GM19239 (cell line): Measurements from ENCODE around the gene MXD3.
"Not testable (repeated sequence)": the region's sequence is repeated elsewhere in the genome, so short reads cannot be mapped to it uniquely, and the experiment has no call there.

Experiments
- DNase-seq: peaks from one replicate; pipeline ENCODE4 v3.0.0; 2011; ENCODE audit warnings: low spot score; ENCODE audit not compliant: insufficient read length
- FAIRE-seq: peaks from 2 replicates; lab custom pipeline; 2011; peaks lifted over from hg19 to GRCh38; lab: Jason Lieb, UNC

MXD3 gene

GRCh38 chr5:177344891-177345290, 33.2 kb upstream of the MXD3 start:
- DNase-seq (no peak), FAIRE-seq (no peak)

GRCh38 chr5:177343777-177344176, 32.1 kb upstream of the MXD3 start:
- DNase-seq (no peak), FAIRE-seq (no peak)

GRCh38 chr5:177343000-177343399, 31.3 kb upstream of the MXD3 start:
- FAIRE-seq: not testable (repeated sequence)

GRCh38 chr5:177339107-177339638, 27.5 kb upstream of the MXD3 start:
- no peak for DNase-seq
- no peak for FAIRE-seq

More at GRCh38 chr5:177343000-177343399, 31.3 kb upstream of the MXD3 start:
- DNase-seq: not testable (repeated sequence)

GRCh38 chr5:177338251-177339106, 26.8 kb upstream of the MXD3 start:
- DNase-seq: no peak
- FAIRE-seq: no peak

GRCh38 chr5:177336603-177337494, 25.2 kb upstream of the MXD3 start:
- DNase-seq (no peak), FAIRE-seq (no peak)

- DNase-seq: no peak
- no peak for FAIRE-seq
Observed at GRCh38 chr5:177336112-177336511, 24.4 kb upstream of the MXD3 start.

GRCh38 chr5:177335701-177336065, 24.0 kb upstream of the MXD3 start:
- FAIRE-seq: no peak
- DNase-seq: no peak

- FAIRE-seq: no peak
- DNase-seq: no peak
Observed at GRCh38 chr5:177334781-177335700, 23.3 kb upstream of the MXD3 start.

GRCh38 chr5:177334155-177334551, 22.5 kb upstream of the MXD3 start:
- DNase-seq (no peak), FAIRE-seq (no peak)

- DNase-seq (no peak), FAIRE-seq (no peak)
Observed at GRCh38 chr5:177333420-177334154, 21.9 kb upstream of the MXD3 start.

GRCh38 chr5:177332896-177333260, 21.2 kb upstream of the MXD3 start:
- no peak for FAIRE-seq
- DNase-seq: no peak

GRCh38 chr5:177332031-177332895, 20.6 kb upstream of the MXD3 start:
- no peak for FAIRE-seq
- DNase-seq: no peak

GRCh38 chr5:177330991-177331842, 19.5 kb upstream of the MXD3 start:
- DNase-seq: no peak
- peak; percentile 42 for FAIRE-seq

GRCh38 chr5:177329883-177330282, 18.2 kb upstream of the MXD3 start:
- FAIRE-seq (no peak), DNase-seq (no peak)

- no peak for DNase-seq
- FAIRE-seq: no peak
Observed at GRCh38 chr5:177328545-177329231, 17.0 kb upstream of the MXD3 start.
